DMS53 treated with DMSO at 0.1 percent for 48 hours (cell line): ENCODE data around the gene ALOX15.
"Not testable (repeated sequence)": the region's sequence is repeated elsewhere in the genome, so short reads cannot be mapped to it uniquely, and the experiment has no call there.

Experiments
- DNase-seq: peaks from one replicate; lab custom pipeline; 2025; ENCODE audit not compliant: unreplicated experiment; lab: John Stamatoyannopoulos, UW

Gene ALOX15

DNA sequence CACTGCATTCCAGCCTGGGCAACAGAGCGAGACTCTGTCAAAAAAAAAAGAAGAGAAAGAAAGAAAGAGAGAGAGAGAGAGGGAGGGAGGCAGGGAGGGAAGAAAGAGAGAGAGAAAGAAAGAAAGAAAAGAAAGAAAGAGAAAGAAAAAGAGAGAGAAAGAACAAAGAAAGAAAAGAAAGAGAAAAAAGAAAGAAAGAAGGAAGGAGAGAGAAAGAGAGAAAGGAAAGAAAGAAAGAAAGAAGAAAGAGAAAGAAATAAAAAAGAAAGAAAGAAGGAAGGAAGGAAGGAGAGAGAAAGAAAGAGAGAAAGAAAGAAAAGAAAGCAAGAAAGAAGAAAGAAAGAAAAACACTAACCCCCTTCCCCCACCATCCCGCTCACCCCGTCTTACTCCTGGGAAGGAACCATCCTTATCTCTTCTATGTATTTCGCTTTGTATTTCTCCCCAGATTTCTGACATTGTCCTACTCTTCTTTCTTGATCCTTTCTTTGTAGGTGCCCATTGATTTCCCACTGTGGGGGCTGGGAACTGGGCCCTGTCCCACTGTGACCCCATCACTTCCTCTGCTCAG lies 20.9 kb downstream of the ALOX15 start:
- no peak for DNase-seq

DNA sequence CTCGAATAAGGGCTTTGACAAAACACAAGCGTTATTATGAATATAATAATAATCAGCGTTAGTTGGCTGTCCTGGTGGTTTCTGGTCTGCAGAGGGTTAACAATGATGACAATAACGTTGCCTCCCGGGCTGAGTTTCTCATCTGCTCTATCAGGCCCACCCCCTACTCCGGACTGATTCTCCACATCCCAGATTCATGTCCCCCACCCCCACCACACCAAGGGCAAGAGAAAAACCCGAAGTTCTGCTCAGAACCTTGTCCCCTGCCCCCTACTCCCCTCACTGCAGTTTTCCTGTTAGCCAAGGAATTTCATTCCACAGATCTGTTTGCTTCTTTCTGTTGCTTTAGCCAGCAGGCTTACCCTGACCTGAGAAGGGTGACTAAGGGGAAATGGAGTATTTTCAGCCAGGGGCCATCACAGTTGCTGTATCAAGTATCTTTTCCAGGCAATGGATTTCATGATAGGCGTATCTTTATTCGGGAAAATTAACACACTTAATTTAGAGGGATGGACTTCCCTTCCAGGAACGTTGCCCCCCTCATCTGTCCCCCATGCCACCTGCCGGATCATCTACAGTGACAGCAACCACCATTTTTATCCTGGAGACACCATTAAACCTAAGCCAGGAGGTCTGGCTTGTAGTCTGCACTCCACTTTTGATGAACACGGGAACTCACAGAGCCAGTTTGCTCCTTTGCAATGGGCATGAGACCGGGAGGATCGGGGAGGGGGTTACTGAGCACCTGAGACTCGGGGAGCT lies 23.7 kb downstream of the ALOX15 start:
- DNase-seq = no peak

DNA sequence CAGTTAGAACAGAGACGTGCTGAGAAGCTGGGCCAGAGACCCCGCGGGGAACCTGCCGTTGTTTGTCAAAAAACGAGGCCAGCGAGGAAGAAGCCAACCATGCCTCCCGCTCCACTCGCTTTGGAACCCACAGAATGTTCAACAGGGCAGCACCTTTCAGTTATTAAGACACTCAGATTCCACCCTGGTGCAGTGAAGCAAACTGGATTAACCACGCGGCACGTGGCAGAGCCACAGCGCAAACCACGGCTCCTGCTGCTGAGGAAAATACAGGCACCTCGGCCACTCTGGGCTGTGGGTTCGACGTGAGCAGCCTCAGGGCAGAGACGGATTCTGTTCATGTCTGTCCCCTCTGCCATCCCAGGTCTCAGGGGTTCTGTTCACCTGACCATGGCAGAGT lies 24.4 kb downstream of the ALOX15 start:
- no peak for DNase-seq

DNA sequence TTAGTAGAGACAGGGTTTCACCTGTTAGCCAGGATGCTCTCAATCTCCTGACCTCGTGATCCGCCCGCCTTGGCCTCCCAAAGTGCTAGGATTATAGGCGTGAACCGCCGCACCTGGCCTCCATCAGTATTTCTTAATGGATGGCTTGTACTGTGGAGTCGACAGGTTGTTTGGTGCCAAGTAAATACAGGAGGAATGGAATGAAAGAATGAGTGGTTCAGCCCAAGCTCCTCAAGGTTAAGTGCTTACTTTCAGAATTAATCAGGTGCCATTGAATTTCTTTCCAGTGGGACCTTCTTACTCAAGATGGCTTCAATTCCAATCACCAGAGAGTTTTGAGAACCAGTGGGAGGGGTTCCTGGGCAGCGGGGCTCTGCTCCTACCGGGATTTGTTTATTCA lies 25.0 kb downstream of the ALOX15 start:
- no peak for DNase-seq

DNA sequence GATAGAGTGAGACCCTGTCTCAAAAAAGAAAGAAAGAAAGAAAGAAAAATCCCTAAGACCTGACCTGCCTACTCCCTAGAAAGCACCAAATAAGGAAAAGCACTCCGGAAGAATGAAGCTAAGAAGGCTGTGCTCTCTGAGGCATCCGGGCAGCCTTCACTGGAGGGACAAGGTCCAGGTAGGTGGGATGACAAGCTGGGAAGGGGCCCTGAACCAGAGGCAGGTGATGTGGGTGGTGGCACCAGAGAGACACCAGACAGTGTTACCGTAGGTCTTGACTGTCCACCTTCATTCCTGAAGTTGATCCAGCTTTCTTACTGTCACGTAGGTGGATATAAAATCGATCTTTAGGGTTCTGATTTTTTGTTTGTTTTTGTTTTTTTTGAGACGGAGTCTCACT lies 30.8 kb downstream of the ALOX15 start:
- DNase-seq = no peak

DNA sequence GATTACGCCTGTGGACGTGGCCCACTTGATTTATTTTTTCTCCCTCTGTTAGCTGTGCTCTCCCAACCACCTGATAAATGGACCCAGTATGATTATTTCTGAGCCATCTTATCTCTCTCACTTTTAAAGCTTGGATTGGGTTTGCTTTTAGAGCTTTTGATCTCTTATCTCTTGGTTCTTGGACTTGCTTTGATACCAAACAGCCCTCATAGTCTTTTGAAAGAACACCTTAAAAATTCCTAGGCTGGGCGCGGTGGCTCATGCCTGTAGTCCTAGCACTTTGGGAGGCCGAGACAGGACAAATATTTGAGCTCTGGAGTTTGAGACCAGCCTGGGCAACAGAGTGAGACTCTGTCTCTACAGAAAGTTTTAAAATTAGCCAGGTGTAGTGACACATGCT lies 31.3 kb downstream of the ALOX15 start:
- DNase-seq = no peak

DNA sequence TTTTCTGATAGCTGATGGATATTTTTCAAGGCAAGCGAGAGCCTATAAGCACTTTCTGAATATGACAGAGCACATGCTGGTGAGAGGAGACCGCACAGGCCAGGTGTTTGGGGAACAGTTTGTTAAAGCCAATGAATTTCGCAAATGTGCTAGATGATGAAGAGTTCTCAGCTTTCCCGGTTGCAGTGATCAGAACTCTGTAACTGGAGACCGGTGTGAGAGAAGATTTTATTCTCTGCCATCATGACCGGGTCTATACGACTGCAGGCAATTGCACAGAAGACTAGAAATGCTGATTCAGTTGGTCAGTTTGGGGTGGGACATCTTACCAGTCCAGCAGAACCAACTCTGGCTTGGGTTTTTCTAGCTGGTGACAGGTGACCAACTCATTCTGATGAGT lies 31.7 kb downstream of the ALOX15 start:
- DNase-seq = no peak

DNA sequence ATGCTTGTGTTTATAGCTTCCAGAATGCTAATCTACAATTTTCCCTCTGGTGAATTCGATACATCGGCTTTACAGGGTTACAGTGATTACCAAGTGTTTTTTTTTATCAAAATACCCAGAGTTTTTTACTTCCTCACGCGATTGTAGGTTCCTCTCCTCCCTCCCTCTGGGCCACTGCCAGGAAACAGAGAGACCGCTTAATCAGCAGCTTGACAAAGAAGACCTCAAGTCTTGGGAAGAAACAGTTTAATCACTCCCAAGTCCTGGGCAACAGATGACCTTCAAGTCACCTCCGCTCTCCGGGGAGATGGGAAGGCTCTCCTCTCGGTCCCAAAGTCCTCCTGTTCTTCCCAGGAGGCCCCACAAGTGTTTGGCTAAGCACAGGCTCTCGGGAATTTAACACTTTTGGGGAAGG lies 33.7 kb downstream of the ALOX15 start:
- DNase-seq = no peak

DNA sequence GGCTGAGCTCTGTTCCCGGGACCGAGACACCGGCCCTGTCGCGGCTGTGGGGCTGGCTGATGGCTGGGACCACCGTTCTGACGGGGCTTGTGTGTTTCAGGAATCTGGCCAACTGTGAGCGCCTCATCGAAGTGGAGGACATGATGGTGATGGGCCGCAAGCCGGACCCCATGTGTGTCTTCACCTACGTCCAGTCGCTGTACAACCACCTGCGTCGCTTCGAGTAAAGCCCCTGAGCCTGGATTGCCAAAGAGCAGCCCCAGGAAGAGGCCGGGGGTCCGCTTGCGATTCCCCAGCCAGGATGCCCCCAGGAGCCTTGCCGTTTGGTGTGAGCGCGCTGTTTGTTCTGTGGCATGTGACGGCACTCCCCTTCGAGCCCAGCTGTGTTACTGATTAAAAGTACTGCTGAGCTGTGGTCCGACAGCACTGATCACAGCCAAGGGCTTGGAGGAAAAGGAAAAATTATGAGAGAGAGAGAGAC lies 34.2 kb downstream of the ALOX15 start:
- no peak for DNase-seq

DNA sequence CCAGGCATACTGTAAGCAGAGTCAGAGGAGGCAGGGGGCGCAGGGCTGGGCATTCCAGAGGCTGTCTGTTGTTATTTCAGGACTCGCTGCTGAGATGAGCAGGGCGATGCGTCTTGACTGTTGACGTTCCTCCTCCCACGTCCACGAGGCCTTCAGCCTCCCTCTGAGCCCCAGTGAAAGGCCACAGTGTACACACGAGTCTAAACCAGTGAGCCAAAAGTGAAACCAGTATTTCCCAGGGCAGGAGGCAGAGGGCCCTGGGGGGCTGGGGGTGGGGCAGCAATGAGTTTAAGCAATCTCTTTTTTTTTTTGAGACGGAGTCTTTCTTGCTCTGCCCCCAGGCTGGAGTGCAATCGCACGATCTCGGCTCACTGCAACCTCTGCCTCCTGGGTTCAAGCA lies 35.7 kb downstream of the ALOX15 start:
- no peak for DNase-seq

DNA sequence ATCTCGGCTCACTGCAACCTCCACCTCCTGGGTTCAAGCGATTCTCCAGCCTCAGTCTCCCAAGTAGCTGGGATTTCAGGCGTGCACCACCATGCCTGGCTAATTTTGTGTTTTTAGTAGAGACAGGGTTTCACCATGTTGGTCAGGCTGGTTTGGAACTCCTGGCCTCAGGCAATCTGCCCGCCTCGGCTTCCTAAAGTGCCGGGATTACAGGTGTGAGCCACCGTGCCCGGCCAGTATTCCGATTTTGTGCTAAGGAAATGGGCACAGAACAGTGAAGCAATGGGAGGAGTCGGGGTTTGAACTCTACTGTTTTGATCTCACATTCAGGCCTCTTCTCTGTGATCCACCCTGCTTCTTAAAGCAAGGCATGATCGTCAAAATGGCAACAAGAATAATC lies 36.7 kb downstream of the ALOX15 start:
- DNase-seq = not testable (repeated sequence)

DNA sequence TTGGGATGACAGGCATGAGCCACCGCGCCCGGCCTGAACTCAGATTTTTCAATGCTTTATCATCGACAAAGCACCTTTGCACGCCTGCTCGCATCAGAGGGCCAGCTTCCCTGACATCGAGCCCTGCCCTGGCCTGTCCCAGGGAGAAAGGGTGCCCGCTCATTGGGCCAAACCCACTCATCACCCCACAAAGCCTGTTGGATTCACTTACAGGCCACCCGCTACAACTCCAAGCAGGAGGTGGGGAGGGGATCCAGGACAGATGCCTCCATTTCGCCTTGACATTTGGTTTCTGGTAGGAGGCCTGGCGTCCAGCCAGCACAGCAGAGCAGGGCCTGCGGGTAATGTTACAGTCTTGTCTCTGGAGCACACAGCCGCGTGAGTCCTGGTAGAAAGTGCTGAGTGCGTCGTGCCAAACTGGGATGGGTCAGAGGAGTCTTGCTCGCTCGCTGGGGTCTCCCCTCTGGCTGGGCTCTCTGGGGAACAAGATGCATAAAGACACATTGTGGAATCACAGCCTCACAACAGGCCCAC lies 37.3 kb downstream of the ALOX15 start:
- DNase-seq = no peak

DNA sequence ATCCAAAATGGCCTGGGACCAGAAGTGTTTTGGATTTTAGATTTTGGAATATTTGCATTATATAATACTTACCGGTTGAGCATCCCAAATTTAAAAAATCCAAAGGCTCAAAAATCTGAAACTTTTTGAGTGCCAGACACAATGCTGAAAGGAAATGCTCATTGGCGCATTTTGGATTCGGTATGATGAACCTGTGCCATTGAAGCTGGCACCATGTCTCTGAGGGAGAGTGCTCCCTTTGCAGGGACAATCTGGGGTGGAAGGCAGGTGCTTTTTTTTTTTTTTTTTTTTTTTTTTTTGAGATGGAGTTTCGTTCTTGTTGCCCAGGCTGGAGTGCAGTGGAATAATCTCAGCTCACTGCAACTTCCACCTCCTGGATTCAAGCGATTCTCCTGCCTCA lies 39.4 kb downstream of the ALOX15 start:
- no peak for DNase-seq

DNA sequence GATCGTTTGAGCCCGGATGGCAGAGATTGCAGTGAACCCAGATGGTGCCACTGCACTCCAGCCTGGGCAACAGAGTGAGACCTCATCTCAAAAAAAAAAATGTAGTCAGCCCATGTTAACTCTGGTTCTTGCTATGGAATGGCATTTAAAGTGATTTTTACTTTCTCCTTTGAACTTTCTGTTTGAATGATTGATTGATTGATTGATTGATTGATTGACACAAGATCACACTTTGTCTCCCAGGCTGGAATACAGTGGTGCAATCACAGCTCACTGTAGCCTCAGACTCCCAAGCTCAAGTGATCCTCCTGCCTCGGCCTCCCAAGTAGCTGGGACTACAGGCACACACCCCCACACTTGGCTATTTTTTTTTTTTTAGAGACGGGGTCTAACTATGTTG lies 40.2 kb downstream of the ALOX15 start:
- no peak for DNase-seq

DNA sequence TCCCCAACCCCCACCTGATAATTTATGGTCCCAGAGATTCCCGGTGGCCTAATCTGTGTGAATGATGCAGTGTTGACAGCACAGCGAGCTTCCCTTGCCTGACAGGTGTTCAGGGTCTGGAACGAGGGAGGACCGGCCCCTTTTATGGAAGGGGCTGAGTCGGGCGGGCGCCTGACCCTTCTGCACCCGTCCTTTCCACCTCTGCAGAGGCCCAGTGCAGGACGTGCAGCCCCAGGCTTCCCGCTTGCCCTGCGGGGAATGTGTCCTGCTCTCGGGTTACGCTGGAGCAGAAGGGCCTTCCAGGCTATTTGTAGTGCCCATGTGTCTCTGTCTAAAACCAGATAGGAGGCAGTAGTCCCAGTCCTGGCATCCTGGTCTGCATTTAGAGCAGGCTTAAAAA lies 40.9 kb downstream of the ALOX15 start:
- no peak for DNase-seq

DNA sequence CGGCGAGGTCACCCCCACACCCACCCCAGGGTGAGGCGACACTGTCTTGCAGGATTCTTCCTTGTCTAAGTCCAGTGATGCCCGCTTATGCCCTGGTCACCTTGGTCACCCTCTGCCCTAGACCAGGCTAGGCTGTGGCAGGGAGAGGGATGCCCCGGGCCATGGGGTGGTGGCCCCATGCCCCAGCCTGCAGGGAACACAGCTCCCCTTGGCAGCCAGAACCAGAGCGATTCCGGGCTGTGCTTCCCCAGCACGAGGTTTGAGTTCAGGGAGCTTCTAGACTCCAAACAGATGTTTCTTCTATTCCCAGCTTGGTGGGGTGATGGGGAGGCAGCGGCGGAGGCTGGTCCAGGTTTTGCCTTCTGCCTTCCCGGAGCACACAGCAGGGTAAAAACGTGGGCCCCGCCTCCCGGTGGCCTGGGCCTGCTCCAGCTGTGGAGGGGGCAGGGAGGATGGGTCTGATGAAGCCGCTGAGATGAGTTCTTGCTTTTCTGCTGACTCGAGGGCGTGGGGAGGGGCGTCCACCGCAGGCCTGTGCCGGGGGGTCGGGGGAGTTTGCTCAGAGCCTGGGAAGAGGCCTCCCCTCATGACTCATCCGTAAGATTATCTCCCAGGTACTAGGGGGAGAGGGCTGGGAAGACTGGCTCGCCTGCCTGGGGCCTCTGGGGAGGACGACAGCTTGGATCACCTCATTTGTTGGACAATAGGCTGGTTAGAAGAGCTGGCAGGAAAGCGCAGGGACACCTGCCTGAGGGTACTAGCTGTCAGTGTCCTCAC lies 41.8 kb downstream of the ALOX15 start:
- DNase-seq = no peak

DNA sequence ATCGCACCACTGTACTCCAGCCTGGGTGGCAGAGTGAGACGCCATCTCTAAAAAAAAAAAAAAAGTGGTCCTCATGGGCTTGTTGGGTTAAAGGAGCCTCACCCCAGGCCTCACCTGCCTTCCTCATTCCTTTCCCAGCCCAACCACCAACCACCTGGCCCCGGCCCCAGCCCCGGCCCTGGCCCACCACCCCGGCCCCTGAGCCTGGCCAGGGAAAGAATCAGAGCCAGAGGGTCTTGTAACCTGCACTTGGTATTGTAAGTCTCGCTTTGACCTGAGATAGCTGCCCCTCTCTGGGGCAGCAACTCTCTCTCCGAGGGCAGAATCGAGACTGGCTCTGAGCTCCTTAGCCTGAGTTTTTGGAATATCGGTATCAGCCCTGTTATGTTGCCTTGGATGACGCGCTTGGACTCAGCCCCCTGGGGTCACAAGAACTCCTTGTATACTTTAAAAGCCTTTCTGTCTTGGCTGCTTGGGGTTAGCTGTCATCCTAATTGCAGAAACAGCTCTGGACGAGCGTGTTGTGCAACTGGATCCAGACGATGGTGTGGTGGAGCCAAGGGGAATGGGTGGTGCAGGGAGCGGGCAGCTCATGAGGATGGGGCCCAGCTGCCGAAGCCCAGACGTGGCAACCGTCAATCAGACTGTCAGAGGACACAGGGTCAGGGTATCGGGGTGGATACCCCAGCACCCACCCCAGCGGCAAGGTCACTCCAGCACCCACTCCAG lies 42.5 kb downstream of the ALOX15 start:
- DNase-seq = no peak

DNA sequence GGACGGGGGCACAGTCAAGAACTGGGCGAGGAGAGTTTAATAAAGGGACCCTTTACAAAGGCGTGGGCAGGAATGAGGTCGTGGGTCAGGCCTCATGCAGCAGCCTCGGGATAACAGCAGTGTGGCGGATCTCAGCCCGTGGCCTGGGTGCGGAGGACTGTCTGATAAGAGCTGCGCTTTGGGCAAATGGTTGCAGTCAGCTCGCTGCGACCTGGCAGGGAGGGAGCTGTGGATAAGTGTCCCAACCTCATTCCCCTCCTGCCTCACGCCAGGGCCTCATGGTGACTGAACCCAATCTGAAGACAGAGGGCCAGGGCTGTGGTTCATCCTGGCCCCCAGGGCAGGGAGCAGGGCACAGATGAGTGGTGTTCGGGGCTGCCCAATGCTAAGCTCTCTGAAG lies 43.5 kb downstream of the ALOX15 start:
- DNase-seq = no peak

DNA sequence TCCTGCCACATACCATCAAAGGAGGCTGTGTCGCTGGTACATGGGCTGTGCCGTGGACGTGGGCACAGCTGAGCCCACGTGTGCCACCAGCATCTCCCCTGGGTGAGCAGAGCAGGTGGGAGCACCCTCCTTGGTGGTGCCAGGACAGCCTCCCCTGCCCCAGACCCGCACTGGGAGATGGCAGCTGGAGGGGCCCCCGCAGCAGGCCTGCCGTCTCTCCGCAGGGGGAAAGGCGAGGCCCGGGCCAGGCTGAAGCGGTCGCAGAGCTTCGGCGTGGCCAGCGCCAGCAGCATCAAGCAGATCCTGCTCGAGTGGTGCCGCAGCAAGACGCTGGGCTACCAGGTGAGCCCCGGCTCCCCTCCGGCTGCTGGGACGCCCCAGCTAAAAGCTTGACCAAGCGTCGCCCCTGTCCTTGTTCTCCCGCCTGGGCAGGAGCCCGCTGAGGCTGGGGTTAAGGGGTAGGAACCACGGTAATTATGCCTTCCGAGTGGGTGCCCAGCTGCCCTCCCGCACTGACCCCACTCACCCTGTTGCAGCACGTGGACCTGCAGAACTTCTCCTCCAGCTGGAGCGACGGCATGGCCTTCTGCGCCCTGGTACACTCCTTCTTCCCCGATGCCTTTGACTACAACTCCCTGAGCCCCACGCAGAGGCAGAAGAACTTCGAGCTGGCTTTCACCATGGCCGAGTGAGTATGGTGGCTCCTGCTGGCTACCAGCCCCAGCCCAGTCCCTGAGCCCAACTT lies 44.7 kb downstream of the ALOX15 start:
- no peak for DNase-seq

DNA sequence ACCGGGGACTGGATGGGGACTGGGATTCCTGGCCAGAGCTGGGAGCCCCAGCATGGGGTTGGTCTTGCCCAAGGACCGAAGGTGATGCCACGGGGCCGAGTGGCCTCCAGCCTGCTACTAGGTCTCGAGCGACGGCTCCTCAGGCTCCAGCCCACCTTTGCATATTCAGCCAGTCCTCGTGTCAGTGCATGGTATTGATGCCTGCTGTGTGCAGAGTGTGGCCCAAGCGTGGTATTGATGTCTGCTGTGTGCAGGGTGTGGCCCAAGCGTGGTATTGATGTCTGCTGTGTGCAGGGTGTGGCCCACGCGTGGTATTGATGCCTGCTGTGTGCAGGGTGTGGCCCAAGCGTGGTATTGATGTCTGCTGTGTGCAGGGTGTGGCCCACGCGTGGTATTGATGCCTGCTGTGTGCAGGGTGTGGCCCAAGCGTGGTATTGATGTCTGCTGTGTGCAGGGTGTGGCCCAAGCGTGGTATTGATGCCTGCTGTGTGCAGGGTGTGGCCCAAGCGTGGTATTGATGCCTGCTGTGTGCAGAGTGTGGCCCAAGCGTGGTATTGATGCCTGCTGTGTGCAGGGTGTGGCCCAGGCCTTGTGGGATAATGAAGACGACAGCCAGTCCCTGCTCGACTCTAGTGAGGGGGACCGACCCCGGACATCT lies 45.7 kb downstream of the ALOX15 start:
- DNase-seq = not testable (repeated sequence)
